ENCODE results near the gene RBM15B.

DNA sequence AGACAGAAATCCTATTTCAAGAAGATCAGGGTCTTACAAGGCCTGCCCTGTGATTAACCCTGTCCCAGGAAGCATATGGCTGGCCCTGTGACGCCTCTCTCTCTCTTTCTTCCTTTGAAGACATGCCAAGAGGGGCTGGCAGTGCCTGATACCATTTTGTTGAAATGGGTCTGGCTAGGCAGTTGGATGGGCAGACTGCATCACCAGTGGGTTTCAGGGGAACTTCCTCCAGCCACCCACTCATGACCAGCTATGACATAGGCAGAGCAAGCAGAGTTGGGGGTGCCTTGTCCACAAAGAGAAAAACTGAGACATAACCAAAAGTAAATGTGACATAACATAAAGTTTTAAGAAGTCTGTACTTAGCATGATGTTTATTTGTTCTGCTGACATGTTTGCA is 37.4 kb upstream of the RBM15B start:
- TF ChIP-seq CTCF (IDR thresholded peaks at IDR 0.05) (no peak), POLR2A (IDR thresholded peaks at IDR 0.05) (no peak)

Data from body of pancreas (tissue), 4 donors.